ENCODE measurements around the gene XDH. TPM values are rescaled to one million over a fixed set of nuclear protein-coding genes. Genes with fewer than 3 reads are reported as not detected.

Gene XDH
- total RNA-seq, 2 experiments from 2014 or later, result not detected

DNA sequence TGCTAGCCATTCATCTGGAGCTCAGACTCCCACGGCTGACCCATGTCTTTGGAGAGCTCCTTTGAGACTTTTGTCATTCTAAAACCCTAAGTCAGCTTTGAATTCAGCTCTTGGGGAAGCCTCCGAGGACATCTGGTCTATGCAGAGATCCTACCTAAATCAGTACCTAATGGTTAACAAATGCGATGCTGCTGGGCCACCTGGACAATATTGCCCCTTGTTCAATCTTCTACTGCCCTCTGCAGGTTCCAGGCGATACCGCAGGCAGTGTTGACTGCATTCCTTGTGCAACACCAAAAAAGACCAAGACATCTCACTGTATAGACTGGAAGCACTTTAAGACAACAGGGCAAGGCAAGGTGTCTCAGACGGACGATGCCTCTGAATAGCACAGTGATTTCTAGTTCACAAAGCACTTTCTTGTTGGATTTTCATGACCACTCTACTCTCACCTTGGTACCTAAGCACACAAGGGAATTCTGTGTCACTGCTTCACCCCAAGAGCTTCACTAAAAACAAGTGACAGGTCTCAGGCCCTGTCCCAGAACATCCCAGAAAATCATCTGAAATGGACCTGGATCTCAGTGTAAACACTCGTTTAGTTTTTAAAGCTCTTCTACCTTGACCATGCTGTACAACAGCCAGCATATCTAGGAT, 80.9 kb downstream of the XDH start:
- ChIA-PET CTCF (interaction anchor here (0.5 to 11.2 kb wide), 35 partner anchors 10 to 1685 kb away, joined by 3 to 108 read pairs (median 4); partner anchors contain the start of genes EHD3 and GALNT14), POLR2A (no interaction called here)
- Mint-ChIP-seq H3K9me3 (no peaks in the 10 kb centered on the region), H3K36me3 (no peaks in the 10 kb centered on the region), H3K27ac (no peak overlapping the region), H3K4me1 (ENCODE audit: low read depth) (no peaks in the 10 kb centered on the region), H3K27me3 (peaks cover 2% of the 10 kb centered on the region), H3K4me3 (no peak overlapping the region)
- DNase-seq, result peak; percentile 84
- intact Hi-C loops (cut with micrococcal nuclease), result loop anchor here (1.0 to 2.0 kb wide), 5 partner anchors 100 to 619 kb away; partner anchors contain the start of gene GALNT14

DNA sequence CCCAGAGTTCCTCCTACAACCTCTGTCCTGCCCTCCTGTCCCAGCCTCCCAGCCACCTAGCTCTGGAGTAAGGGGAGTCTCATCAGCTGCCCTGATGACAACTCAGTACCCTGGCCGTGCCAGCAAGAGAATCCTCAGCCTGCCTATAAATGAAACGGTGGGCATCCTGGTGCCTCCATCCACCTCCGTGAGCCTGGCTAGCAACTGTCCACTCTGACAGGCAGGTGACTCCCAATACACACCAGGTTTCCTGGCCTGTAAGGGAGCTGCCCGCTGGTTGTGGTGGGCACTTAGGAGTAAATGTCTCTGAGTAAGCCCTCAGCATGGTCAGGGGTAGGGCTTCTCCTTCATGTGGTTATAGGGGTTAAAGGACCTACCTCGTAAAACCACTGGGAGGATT, 81.5 kb downstream of the XDH start:
- Mint-ChIP-seq H3K36me3 (no peaks in the 10 kb centered on the region), H3K4me1 (ENCODE audit: low read depth) (no peaks in the 10 kb centered on the region), H3K9me3 (no peaks in the 10 kb centered on the region), H3K27me3 (peaks cover 2% of the 10 kb centered on the region), H3K4me3 (no peak overlapping the region), H3K27ac (no peak overlapping the region)
- DNase-seq, result no peak
- CTCF ChIA-PET, result interaction anchor here (0.5 to 11.2 kb wide), 29 partner anchors 10 to 1182 kb away, joined by 3 to 108 read pairs (median 4); partner anchors contain the start of genes EHD3 and GALNT14
- POLR2A ChIA-PET, result no interaction called here
- intact Hi-C loops (cut with micrococcal nuclease), result loop anchor here (1.0 to 2.0 kb wide), 5 partner anchors 100 to 619 kb away; partner anchors contain the start of gene GALNT14

DNA sequence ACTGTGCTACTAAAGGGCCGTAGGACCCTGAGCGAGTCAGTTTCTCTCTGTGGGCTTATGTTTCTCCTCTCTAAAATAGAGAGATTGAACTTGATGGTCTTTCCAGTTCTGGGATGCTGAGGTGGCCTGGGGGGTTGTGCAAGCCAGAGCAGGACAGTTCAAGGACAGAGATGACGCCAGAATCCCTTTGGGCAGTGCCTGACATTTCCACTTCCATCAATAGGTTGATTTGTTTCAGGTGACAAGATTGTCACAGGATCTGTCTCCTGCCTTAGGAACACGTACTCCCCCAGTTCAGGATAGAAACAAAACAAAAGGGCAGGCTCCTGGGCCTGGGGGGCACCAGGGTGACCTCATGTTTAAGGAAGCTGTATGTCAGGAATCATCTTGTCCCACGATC, 82.0 kb downstream of the XDH start:
- Mint-ChIP-seq H3K36me3 (no peaks in the 10 kb centered on the region), H3K27me3 (peaks cover 2% of the 10 kb centered on the region), H3K9me3 (no peaks in the 10 kb centered on the region), H3K27ac (no peak overlapping the region), H3K4me3 (no peak overlapping the region), H3K4me1 (ENCODE audit: low read depth) (no peaks in the 10 kb centered on the region)
- intact Hi-C loops (cut with micrococcal nuclease), result loop anchor here (2.0 kb wide), 1 partner anchor 470 kb away; no protein-coding TSS in a partner anchor
- ChIA-PET CTCF (interaction anchor here (1.0 to 11.2 kb wide), 17 partner anchors 10 to 1181 kb away, joined by 3 to 108 read pairs (median 6); partner anchors contain the start of genes EHD3 and GALNT14), POLR2A (no interaction called here)
- no peak for DNase-seq

DNA sequence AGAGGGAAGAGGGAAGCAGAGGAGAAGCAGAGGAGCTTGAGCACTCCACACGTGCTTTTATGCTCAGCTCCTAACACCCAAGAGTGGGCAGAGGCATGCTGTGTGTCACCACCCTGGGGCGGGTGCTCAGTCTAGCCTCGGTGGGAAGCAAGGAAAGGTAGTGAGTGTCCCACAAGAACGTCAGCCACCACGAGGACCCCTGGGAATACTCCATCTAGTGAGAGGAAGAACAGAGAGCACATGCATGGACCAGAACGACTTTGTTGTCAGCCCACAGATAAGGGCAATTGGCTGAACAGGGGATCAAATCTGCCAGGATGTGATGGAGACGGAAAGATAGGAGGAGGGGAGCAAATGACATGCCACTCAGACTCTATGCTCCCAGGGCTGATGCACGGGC, 83.4 kb downstream of the XDH start:
- no peaks in the 10 kb centered on the region for H3K9me3 Mint-ChIP-seq
- no peak overlapping the region for H3K27ac Mint-ChIP-seq
- H3K27me3 Mint-ChIP-seq, result peaks cover 2% of the 10 kb centered on the region
- no peaks in the 10 kb centered on the region for H3K36me3 Mint-ChIP-seq
- intact Hi-C loops (cut with micrococcal nuclease), result no loop called here
- POLR2A ChIA-PET, result no interaction called here
- CTCF ChIA-PET, result interaction anchor here (0.7 to 11.2 kb wide), 5 partner anchors 8 to 617 kb away, joined by 3 to 108 read pairs (median 3); no protein-coding TSS in a partner anchor
- no peak for DNase-seq
- no peak overlapping the region for H3K4me3 Mint-ChIP-seq
- no peaks in the 10 kb centered on the region for H3K4me1 Mint-ChIP-seq (ENCODE audit: low read depth)

DNA sequence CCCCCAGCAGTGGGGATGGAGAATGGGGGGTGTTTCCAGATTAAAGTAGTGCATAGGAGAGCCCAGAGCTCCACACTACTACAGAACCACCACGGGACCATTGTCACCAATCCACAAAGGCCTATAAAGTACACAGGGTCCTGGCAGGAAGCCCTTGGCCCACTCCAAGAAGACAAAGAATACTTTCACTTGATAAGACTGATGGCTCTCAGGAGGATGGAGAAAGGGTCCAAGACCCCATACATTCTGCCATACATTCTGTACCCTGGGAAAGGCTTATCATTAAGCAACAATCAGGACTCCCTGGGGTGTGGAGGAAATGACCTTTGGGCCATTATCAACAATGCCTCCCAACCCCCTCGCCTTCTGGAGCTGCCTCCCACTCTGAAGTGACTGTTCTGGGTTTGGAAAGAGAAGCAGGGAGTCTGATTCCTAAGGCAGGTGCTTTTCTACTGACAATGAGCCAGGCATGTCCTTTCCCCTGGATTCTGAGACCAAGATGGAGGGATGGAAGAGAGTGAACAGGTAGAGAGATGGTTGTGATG, 85.4 kb downstream of the XDH start:
- Mint-ChIP-seq H3K4me1 (ENCODE audit: low read depth) (peaks cover 9% of the 10 kb centered on the region), H3K36me3 (no peaks in the 10 kb centered on the region), H3K4me3 (no peak overlapping the region), H3K27me3 (peaks cover 2% of the 10 kb centered on the region), H3K27ac (no peak overlapping the region), H3K9me3 (no peaks in the 10 kb centered on the region)
- CTCF ChIA-PET, result interaction anchor here (0.9 to 11.2 kb wide), 6 partner anchors 15 to 615 kb away, joined by 3 to 108 read pairs (median 5); partner anchors contain the start of gene EHD3
- POLR2A ChIA-PET, result no interaction called here
- intact Hi-C loops (cut with micrococcal nuclease), result loop anchor here (10.0 kb wide), 1 partner anchor 904 kb away; no protein-coding TSS in a partner anchor
- no peak for DNase-seq

DNA sequence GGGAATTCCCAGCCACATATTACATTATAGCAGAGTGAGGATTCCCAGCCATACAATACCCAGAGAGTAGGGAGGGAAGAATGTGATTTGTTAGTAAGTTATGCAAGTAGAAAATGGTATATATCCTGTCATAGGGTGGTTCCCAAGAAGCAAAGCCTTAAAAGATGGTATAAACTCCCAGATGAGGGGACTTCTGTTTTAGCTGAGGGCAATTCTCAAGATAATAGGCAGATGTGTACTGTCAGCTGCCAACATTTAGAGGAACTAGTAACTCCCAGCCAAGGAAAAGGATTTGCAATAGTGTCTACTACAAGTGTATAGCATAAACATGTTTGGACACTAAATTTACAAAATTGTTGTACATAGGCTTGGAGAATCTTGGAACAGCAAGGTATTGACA, 86.5 kb downstream of the XDH start:
- POLR2A ChIA-PET, result no interaction called here
- Mint-ChIP-seq H3K9me3 (no peaks in the 10 kb centered on the region), H3K27ac (no peak overlapping the region), H3K36me3 (no peaks in the 10 kb centered on the region), H3K4me3 (no peak overlapping the region), H3K27me3 (no peaks in the 10 kb centered on the region), H3K4me1 (ENCODE audit: low read depth) (peaks cover 20% of the 10 kb centered on the region)
- CTCF ChIA-PET, result interaction anchor here (1.2 to 11.2 kb wide), 3 partner anchors 158 to 614 kb away, joined by 3 to 108 read pairs (median 6); no protein-coding TSS in a partner anchor
- DNase-seq, result no peak
- intact Hi-C loops (cut with micrococcal nuclease), result loop anchor here (10.0 kb wide), 1 partner anchor 903 kb away; no protein-coding TSS in a partner anchor

DNA sequence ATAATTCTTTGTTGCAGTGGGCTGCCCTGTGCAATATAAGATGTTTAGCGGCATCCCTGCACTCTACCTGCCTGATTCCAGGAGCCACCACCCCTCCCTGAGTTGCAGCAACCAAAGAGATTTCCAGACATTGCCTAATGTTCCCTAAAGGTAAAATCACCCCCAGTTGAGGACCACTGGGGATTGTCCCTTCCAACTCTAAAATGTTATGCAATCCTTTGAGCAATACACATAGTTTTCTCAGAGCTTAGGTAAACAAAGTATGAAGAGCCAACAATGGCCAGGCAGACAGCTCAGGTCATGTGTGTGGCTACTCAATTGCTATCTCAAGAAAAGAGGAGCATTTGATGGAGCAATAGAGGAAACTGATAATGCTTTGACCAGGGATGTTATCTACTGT, 87.0 kb downstream of the XDH start:
- H3K36me3 Mint-ChIP-seq, result no peaks in the 10 kb centered on the region
- ChIA-PET CTCF (interaction anchor here (2.0 to 11.2 kb wide), 2 partner anchors 157 to 614 kb away, joined by 6 to 108 read pairs; no protein-coding TSS in a partner anchor), POLR2A (no interaction called here)
- H3K4me1 Mint-ChIP-seq (ENCODE audit: low read depth), result peaks cover 26% of the 10 kb centered on the region
- intact Hi-C loops (cut with micrococcal nuclease), result loop anchor here (10.0 kb wide), 1 partner anchor 903 kb away; no protein-coding TSS in a partner anchor
- no peaks in the 10 kb centered on the region for H3K27me3 Mint-ChIP-seq
- no peaks in the 10 kb centered on the region for H3K9me3 Mint-ChIP-seq
- no peak overlapping the region for H3K4me3 Mint-ChIP-seq
- no peak overlapping the region for H3K27ac Mint-ChIP-seq
- no peak for DNase-seq

DNA sequence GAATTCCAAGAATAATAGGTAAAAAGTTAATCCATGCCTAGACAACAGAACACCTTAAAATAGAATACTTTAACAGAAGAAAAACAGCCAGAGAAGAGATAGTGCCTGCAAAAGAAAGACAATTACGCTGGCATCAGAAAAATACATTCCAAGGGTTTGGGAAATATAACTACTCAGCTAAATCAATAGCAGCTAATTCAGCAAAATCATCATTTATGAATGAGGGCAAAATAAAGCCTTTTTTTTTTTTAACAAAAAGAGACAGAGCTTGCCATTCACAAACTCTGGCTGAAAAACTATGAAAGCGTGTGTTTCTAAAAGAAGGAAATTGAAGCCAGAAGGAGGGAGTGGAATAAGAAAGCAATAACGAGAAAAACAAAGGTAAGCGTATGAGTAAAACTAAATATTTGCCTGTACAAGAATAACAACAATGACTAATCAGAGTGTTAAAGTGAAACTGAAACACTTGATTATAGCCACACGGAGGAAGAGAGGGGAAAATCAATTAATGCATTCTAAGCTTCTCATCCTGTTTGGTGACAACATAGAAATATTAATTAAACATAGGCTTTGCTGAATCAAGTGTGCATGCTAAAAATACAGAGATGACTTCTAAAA, 90.4 kb downstream of the XDH start:
- Mint-ChIP-seq H3K9me3 (no peaks in the 10 kb centered on the region), H3K4me3 (peak overlapping the region; percentile 18), H3K27ac (peak overlapping the region; percentile 10), H3K4me1 (ENCODE audit: low read depth) (peaks cover 40% of the 10 kb centered on the region), H3K27me3 (no peaks in the 10 kb centered on the region), H3K36me3 (no peaks in the 10 kb centered on the region)
- intact Hi-C loops (cut with micrococcal nuclease), result loop anchor here (2.0 to 10.0 kb wide), 5 partner anchors 27 to 1177 kb away; partner anchors contain the start of gene YPEL5
- DNase-seq, result no peak
- ChIA-PET POLR2A (interaction anchor here (1.5 kb wide), 1 partner anchor 28 kb away, joined by 3 read pairs; no protein-coding TSS in a partner anchor), CTCF (interaction anchor here (0.8 to 1.5 kb wide), 3 partner anchors 13 to 902 kb away, joined by 3 to 4 read pairs (median 3); no protein-coding TSS in a partner anchor)

DNA sequence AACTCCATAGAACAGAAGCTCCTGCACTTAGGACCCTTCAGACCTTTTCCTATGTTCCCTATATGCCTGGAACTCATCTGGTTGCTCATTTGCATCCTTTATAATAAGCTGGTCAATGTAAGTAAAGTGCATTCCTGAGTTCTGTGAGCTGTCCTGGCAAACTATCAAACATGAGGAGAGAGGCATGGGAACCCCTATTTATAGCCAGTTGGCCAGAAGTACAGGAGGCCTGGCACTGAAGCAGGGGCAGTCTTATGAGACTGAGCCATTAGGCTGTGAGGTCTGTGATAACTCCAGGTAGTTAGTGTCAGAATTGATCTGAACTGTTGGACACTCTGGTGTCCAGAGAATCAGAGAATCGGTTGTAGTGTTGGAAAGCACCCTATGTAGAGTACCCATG, 92.2 kb downstream of the XDH start:
- H3K27me3 Mint-ChIP-seq, result no peaks in the 10 kb centered on the region
- no peak for DNase-seq
- peaks cover 56% of the 10 kb centered on the region for H3K4me1 Mint-ChIP-seq (ENCODE audit: low read depth)
- no peaks in the 10 kb centered on the region for H3K36me3 Mint-ChIP-seq
- POLR2A ChIA-PET, result no interaction called here
- CTCF ChIA-PET, result interaction anchor here (1.3 to 2.8 kb wide), 3 partner anchors 11 to 611 kb away, joined by 3 to 9 read pairs (median 7); no protein-coding TSS in a partner anchor
- intact Hi-C loops (cut with micrococcal nuclease), result loop anchor here (5.0 to 10.0 kb wide), 3 partner anchors 40 to 1175 kb away; partner anchors contain the start of gene YPEL5
- H3K27ac Mint-ChIP-seq, result no peak overlapping the region
- H3K9me3 Mint-ChIP-seq, result no peaks in the 10 kb centered on the region
- H3K4me3 Mint-ChIP-seq, result no peak overlapping the region

DNA sequence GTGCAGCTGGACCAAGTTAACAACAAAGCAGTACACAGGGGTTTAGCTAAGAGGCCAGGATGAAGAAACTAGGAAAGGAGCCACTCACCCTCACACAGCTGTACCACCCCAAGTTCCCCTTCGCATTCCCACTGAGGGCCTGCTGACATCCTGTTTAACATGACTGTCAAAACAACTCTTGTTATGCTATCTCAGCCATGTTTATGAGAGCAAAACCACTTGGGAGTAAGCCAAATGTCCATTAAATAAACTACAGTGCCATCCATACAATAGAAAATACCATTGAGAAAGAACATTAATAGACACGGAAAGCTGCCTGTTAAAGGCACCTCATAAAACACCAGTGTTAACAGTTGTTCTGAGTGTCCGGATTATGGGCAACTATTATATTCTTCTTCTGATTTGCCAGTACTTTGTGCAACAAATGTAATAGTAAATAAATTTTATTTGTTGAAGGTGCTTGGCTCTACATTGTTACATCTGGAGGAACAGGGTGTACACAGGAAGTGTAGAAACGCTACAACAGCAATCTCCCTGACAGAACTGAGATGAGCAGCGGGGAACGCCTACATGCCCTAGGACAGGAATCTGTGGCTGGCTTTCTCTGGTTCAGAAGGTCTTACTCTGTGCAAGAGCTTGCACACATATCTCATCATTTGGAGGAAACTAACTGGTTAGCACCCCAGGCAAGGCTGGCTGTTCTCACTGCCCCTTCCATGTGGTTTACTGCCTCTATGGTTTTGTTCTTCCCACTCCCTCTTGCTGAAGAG, 95.0 kb downstream of the XDH start:
- Mint-ChIP-seq H3K36me3 (no peaks in the 10 kb centered on the region), H3K4me3 (no peak overlapping the region)
- peak; percentile 65 for DNase-seq

More for the DNA sequence above, 95.0 kb downstream of the XDH start:
- POLR2A ChIA-PET, result no interaction called here
- peaks cover 57% of the 10 kb centered on the region for H3K4me1 Mint-ChIP-seq (ENCODE audit: low read depth)
- no peak overlapping the region for H3K27ac Mint-ChIP-seq
- intact Hi-C loops (cut with micrococcal nuclease), result loop anchor here (5.0 to 10.0 kb wide), 3 partner anchors 37 to 1172 kb away; partner anchors contain the start of gene YPEL5
- CTCF ChIA-PET, result no interaction called here
- H3K9me3 Mint-ChIP-seq, result no peaks in the 10 kb centered on the region
- H3K27me3 Mint-ChIP-seq, result no peaks in the 10 kb centered on the region
